ENCODE data around the gene RNF112. TPM values are rescaled to one million over a fixed set of nuclear protein-coding genes. Genes with fewer than 3 reads are reported as not detected.

The RNF112 gene
- total RNA-seq, 4 donors from 2014 or later, result 2.2 to 7.2 (median 3.9) TPM

- 84 to 90% methylated on average over 3 to 5 of the region's 5 CpGs for WGBS, 2 donors (ENCODE audit: low coverage in 1 of 2)
- H3K36me3 ChIP-seq, result no peaks in the 10 kb centered on the region
- no peak overlapping the region for H3K27ac ChIP-seq
- intact Hi-C loops (cut with DNase I; ENCODE audit: low total_unique reads), result no loop called here
- H3K9me3 ChIP-seq, result no peaks in the 10 kb centered on the region
- in situ Hi-C loops (cut with MboI; ENCODE audit: low pct_ligation_motif_present in 1 of 4, low pct_unique_long_range_greater_than_20kb in 1 of 4, low sequenced_read_pairs in 3 of 4), result loop anchor here in 3 of 4 donors (25.0 kb wide), 2 partner anchors 263 to 388 kb away; partner anchors contain the start of gene ALDH3A2 (in 1 of the 3)
- H3K27me3 ChIP-seq, result no peaks in the 10 kb centered on the region
- TF ChIP-seq POLR2A (IDR thresholded peaks at IDR 0.05) (no peak), POLR2AphosphoS5 (IDR thresholded peaks at IDR 0.05) (no peak), CTCF (IDR thresholded peaks at IDR 0.05) (no peak), EP300 (IDR thresholded peaks at IDR 0.05; ENCODE audit: low read depth) (no peak)
- DNase-seq, result no peak
- H3K4me1 ChIP-seq, result peaks cover 5 to 23% (median 10%) of the 10 kb centered on the region in 4 donors
- H3K4me3 ChIP-seq, result no peak overlapping the region
Measured at GRCh38 chr17:19374136-19374535, 36.9 kb upstream of the RNF112 start.

- intact Hi-C loops (cut with DNase I; ENCODE audit: low total_unique reads) (loop anchor here (2.0 kb wide), 1 partner anchor 71 kb away; no protein-coding TSS in a partner anchor), in situ Hi-C loops (cut with MboI; ENCODE audit: low pct_ligation_motif_present in 1 of 4, low pct_unique_long_range_greater_than_20kb in 1 of 4, low sequenced_read_pairs in 3 of 4) (no loop called here)
Measured at GRCh38 chr17:19375732-19376131, 35.3 kb upstream of the RNF112 start.

GRCh38 chr17:19376811-19377210 is 34.2 kb upstream of the RNF112 start:
- intact Hi-C loops (cut with DNase I; ENCODE audit: low total_unique reads), result loop anchor here (2.0 kb wide), 1 partner anchor 70 kb away; no protein-coding TSS in a partner anchor

More at GRCh38 chr17:19375732-19376131, 35.3 kb upstream of the RNF112 start:
- no peak overlapping the region for H3K4me3 ChIP-seq
- WGBS, 2 donors (ENCODE audit: low coverage in 1 of 2), result 88% methylated on average over 1 of the region's 1 CpG; no CpG with 5 or more reads in 1 of the 2 donors
- no peaks in the 10 kb centered on the region for H3K27me3 ChIP-seq
- H3K9me3 ChIP-seq, result no peaks in the 10 kb centered on the region
- H3K4me1 ChIP-seq, result peaks cover 6 to 21% (median 20%) of the 10 kb centered on the region in 4 donors
- TF ChIP-seq CTCF (IDR thresholded peaks at IDR 0.05) (no peak), EP300 (IDR thresholded peaks at IDR 0.05; ENCODE audit: low read depth) (no peak), POLR2A (IDR thresholded peaks at IDR 0.05) (no peak), POLR2AphosphoS5 (IDR thresholded peaks at IDR 0.05) (no peak)
- H3K27ac ChIP-seq, result no peak overlapping the region
- DNase-seq, result no peak
- peaks cover 0 to 10% (median 2%) of the 10 kb centered on the region in 4 donors for H3K36me3 ChIP-seq

More at GRCh38 chr17:19376811-19377210, 34.2 kb upstream of the RNF112 start:
- Histone ChIP-seq H3K9me3 (no peaks in the 10 kb centered on the region), H3K27ac (peak overlapping the region; percentile 91 to 98 (median 95)), H3K36me3 (peaks cover 0 to 17% (median 4%) of the 10 kb centered on the region in 4 donors), H3K4me3 (peak overlapping the region in 3 of 4 donors; percentile 73 to 86 (median 82)), H3K27me3 (no peaks in the 10 kb centered on the region), H3K4me1 (peaks cover 6 to 21% (median 19%) of the 10 kb centered on the region in 4 donors)
- TF ChIP-seq CTCF (IDR thresholded peaks at IDR 0.05) (no peak), EP300 (IDR thresholded peaks at IDR 0.05; ENCODE audit: low read depth) (no peak), POLR2AphosphoS5 (IDR thresholded peaks at IDR 0.05) (peak in 2 of 3 donors; percentile 25 to 34), POLR2A (IDR thresholded peaks at IDR 0.05) (no peak)
- in situ Hi-C loops (cut with MboI; ENCODE audit: low pct_ligation_motif_present in 1 of 4, low pct_unique_long_range_greater_than_20kb in 1 of 4, low sequenced_read_pairs in 3 of 4), result no loop called here
- WGBS, 2 donors (ENCODE audit: low coverage in 1 of 2), result 38 to 53% methylated on average over 2 of the region's 2 CpGs
- DNase-seq, result no peak

Measured in transverse colon (tissue), 4 donors.